Uterus (tissue), 4 donors: ENCODE results near the gene C6orf89. TPM values are rescaled to one million over a fixed set of nuclear protein-coding genes. Genes with fewer than 3 reads are reported as not detected.

Experiments used
- DNase-seq, 2 donors: peaks; one replicate each; pipeline ENCODE4 v3.0.0-alpha.2; 2019 to 2020
- H3K27ac ChIP-seq, 2 donors: fragments of 200-600 bp; sonication (generic); 1 replicate in 1 of 2; 2 replicates in 1 of 2; pipeline ENCODE4 v1.5.1; 2016 to 2018
- H3K27me3 ChIP-seq, 2 donors: fragments of 200-600 bp; sonication (generic); one replicate each; pipeline ENCODE4 v1.5.1; 2018 to 2019; ENCODE audit warnings: control low read depth in 1 of 2
- H3K36me3 ChIP-seq, 2 donors: fragments of 200-600 bp; sonication (generic); one replicate each; pipeline ENCODE4 v1.5.1; 2019; ENCODE audit warnings: control low read depth in 1 of 2
- H3K4me1 ChIP-seq, 2 donors: fragments of 200-600 bp; sonication (generic); one replicate each; pipeline ENCODE4 v1.5.1; 2018 to 2019; ENCODE audit warnings: control low read depth in 1 of 2
- H3K4me3 ChIP-seq, 2 donors: fragments of 200-600 bp; sonication (generic); 1 replicate in 1 of 2; 2 replicates in 1 of 2; pipeline ENCODE4 v1.5.1; 2018 to 2019; ENCODE audit warnings: mild to moderate bottlenecking in 1 of 2
- H3K9me3 ChIP-seq, 2 donors: fragments of 200-600 bp; sonication (generic); one replicate each; pipeline ENCODE4 v1.5.1; 2019; ENCODE audit warnings: control low read depth in 1 of 2
- POLR2A ChIP-seq, 2 donors: fragments of 450-650 bp; IDR thresholded peaks; one replicate each; pipeline ENCODE4 v1.6.1; 2016; ENCODE audit warnings: antibody characterized with exemption in 2 of 2, mild to moderate bottlenecking in 1 of 2, moderate library complexity in 1 of 2
- intact Hi-C: fragments of 100-400 bp; cut with DNase I; formaldehyde crosslinking; loops from one replicate; pipeline ENCODE4 v1.15.1; 2023; ENCODE audit warnings: low total_unique reads
- total RNA-seq, 4 donors: library from RNA; depleted of rRNA in 3 of 4; stranded (reverse); fragments of >200 nt in 3 of 4; gene quantifications; one replicate each; pipeline versions ENCODE4 v1.1.0 to v1.2.4, GENCODE V29; 2014 to 2023
- TF ChIP-seq, protein P1 (sequence below), 4 experiments: fragments of 200-600 bp in 2 of 4; fragments of 450-650 bp in 2 of 4; sonication (generic) in 2 of 4; IDR thresholded peaks; one replicate each; pipeline ENCODE4 v1.5.1; 2016 to 2019; ENCODE audit warnings: antibody characterized with exemption in 4 of 4, mild to moderate bottlenecking in 2 of 4, moderate library complexity in 1 of 4
- donor health status: DM: yes; HTN: yes; CAD: no.

C6orf89 gene
- total RNA-seq, 4 donors from 2014 or later: 21.3 to 67.9 (median 42.6) TPM

DNA sequence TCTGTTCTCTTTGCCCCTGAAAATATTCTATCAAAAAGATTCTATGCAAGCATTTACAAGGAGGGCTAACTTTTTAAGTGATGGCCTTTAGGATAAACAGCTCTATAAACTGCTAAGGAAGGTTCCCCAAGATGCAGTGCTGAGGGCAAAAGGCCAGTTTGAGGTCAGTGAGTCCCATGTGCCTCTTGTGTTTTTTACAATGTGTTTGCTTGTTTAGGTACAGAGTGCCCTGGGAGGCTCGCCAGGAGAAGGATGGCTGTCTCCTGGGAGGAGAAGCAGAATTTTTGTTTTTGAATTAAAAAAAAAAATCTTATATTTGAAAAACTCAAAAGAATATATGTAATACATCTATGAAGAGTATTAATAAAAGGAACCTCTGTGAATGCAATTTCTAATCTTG lies 87.4 kb downstream of the C6orf89 start:
- Histone ChIP-seq H3K27me3 (no peaks in the 10 kb centered on the region), H3K4me3 (no peak overlapping the region), H3K4me1 (no peaks in the 10 kb centered on the region), H3K27ac (no peak overlapping the region), H3K36me3 (no peaks in the 10 kb centered on the region), H3K9me3 (no peaks in the 10 kb centered on the region)
- TF ChIP-seq, protein P1, sequence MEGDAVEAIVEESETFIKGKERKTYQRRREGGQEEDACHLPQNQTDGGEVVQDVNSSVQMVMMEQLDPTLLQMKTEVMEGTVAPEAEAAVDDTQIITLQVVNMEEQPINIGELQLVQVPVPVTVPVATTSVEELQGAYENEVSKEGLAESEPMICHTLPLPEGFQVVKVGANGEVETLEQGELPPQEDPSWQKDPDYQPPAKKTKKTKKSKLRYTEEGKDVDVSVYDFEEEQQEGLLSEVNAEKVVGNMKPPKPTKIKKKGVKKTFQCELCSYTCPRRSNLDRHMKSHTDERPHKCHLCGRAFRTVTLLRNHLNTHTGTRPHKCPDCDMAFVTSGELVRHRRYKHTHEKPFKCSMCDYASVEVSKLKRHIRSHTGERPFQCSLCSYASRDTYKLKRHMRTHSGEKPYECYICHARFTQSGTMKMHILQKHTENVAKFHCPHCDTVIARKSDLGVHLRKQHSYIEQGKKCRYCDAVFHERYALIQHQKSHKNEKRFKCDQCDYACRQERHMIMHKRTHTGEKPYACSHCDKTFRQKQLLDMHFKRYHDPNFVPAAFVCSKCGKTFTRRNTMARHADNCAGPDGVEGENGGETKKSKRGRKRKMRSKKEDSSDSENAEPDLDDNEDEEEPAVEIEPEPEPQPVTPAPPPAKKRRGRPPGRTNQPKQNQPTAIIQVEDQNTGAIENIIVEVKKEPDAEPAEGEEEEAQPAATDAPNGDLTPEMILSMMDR (IDR thresholded peaks at IDR 0.05): no peak
- no peak for TF ChIP-seq POLR2A (IDR thresholded peaks at IDR 0.05)
- DNase-seq: no peak
- intact Hi-C loops: no loop called here

DNA sequence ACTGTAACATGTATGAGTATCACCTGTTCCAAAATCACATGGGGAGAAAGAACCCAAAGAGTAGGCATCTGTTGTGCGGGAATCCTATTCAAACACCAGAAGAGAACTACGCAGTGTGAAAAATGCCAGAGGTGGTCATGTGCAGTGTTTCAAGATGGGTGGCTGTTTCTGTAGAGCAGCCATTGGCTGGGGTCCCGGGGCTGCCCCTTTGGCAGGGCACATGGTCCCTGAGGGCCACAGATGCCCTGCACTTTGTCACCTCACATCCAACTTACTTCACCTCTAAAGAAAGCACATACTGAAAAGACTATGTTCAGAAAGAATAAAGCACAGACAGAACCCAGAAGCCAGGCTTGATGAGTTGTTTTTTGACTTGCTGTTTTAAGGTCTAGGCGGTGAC lies 87.9 kb downstream of the C6orf89 start:
- TF ChIP-seq, protein P1 (IDR thresholded peaks at IDR 0.05): no peak
- no peak for TF ChIP-seq POLR2A (IDR thresholded peaks at IDR 0.05)
- H3K27me3 ChIP-seq: no peaks in the 10 kb centered on the region
- DNase-seq: no peak
- no peaks in the 10 kb centered on the region for H3K9me3 ChIP-seq
- no peak overlapping the region for H3K27ac ChIP-seq
- no peak overlapping the region for H3K4me3 ChIP-seq
- H3K36me3 ChIP-seq: no peaks in the 10 kb centered on the region
- H3K4me1 ChIP-seq: no peaks in the 10 kb centered on the region
- intact Hi-C loops: no loop called here

DNA sequence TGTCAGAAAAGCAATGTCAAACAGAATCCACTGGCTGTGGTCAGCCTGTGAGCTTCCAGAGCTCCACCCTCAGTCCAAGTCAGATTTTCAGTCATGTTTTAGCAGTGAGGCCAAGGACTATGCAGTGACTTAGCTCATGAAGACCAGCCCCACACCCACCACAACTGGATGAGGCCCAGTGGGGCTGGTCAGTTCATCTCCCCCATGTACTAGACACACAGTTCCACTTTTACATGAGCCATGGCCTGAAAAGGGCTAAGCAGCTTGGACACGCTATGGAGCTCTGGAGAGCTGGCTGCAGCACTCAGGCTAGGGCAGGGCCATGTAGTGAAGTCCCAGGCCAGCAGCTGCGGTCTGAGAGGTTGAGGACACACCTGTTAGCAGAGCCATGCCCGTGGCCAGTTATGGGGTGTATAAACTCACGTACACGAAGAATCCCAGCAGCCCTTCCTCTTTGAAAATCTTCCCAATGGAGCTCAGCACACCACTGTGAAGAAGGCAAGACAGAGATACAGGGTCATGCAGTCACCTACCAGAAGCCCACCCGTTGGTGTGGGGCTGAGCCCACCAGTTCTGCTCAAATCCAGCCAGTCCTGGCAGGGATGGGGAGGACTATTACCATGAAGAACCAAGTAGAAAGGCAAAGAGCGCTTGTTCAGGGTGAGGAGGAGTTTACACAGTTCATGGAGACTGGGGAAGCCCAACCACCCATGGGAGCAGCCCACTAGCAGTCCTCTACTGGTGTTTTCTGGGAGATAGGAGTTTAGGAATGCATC lies 89.7 kb downstream of the C6orf89 start:
- Histone ChIP-seq H3K36me3 (no peaks in the 10 kb centered on the region), H3K27me3 (no peaks in the 10 kb centered on the region), H3K4me3 (no peak overlapping the region), H3K4me1 (no peaks in the 10 kb centered on the region), H3K9me3 (no peaks in the 10 kb centered on the region), H3K27ac (no peak overlapping the region)
- TF ChIP-seq, protein P1 (IDR thresholded peaks at IDR 0.05): no peak
- TF ChIP-seq POLR2A (IDR thresholded peaks at IDR 0.05): no peak
- no peak for DNase-seq
- intact Hi-C loops: no loop called here

DNA sequence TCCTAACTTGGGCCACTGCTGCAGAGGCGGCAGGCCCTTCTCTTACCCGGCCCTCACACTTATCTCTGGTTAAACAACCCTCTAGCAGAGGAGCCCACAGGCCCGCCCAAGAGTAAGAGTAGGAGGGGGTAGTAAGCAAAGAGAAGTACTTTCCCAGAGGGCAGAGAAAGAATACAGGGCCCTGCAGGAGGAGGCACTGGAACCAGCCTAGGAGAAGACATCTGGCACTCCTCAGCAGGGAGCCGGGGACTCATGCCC lies 90.2 kb downstream of the C6orf89 start:
- intact Hi-C loops: no loop called here
- no peak overlapping the region for H3K27ac ChIP-seq
- DNase-seq: no peak
- H3K4me3 ChIP-seq: no peak overlapping the region
- no peaks in the 10 kb centered on the region for H3K9me3 ChIP-seq
- no peaks in the 10 kb centered on the region for H3K36me3 ChIP-seq
- no peaks in the 10 kb centered on the region for H3K27me3 ChIP-seq
- no peak for TF ChIP-seq POLR2A (IDR thresholded peaks at IDR 0.05)
- TF ChIP-seq, protein P1 (IDR thresholded peaks at IDR 0.05): no peak
- H3K4me1 ChIP-seq: no peaks in the 10 kb centered on the region

DNA sequence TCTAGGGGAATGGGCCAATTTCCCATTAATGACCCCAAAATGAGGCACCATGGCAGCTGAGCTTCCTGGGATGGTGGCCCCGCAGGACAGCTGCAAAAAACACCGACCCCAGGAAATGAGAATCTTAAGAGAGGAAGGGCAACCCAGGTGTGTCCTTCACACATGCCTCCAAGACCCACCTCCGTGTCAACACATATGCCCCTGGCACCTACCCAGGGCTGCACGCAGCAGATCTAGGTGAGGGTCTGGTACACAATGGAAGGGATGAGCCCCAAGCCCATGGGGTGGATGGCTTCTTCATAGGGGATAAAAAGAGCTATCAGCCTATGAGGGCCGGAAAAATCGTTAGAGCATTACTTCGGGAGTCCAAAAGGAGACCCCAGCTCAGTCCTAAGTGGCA lies 90.8 kb downstream of the C6orf89 start:
- TF ChIP-seq, protein P1 (IDR thresholded peaks at IDR 0.05): no peak
- TF ChIP-seq POLR2A (IDR thresholded peaks at IDR 0.05): no peak
- H3K27ac ChIP-seq: no peak overlapping the region
- no peaks in the 10 kb centered on the region for H3K36me3 ChIP-seq
- H3K9me3 ChIP-seq: no peaks in the 10 kb centered on the region
- H3K27me3 ChIP-seq: no peaks in the 10 kb centered on the region
- intact Hi-C loops: no loop called here
- no peak overlapping the region for H3K4me3 ChIP-seq
- no peaks in the 10 kb centered on the region for H3K4me1 ChIP-seq
- DNase-seq: no peak
